ENCODE measurements around the gene NCK2. TPM values are rescaled to one million over a fixed set of nuclear protein-coding genes. Genes with fewer than 3 reads are reported as not detected.

Gene NCK2
- total and polyA plus RNA-seq, 2 of the 13 experiments (the other 11 are each of a cell fraction or from before 2014, with no cell fraction given): 14.8 to 23.5 TPM

GRCh38 chr2:105910497-105911238 is 166.0 kb downstream of the NCK2 start (continued):
- TF ChIP-seq ARID5B (CRISPR knock-in tag; IDR thresholded peaks at IDR 0.05): peak; percentile 96
- no peak for TF ChIP-seq KDM5B (CRISPR knock-in tag; IDR thresholded peaks at IDR 0.05; ENCODE audit: borderline replicate concordance)
- TF ChIP-seq ARHGAP35 (CRISPR knock-in tag; IDR thresholded peaks at IDR 0.05; ENCODE audit: borderline replicate concordance): no peak
- no peak for TF ChIP-seq SIN3A (IDR thresholded peaks at IDR 0.05; ENCODE audit: borderline replicate concordance, low read depth, low read length)
- 0 out of 2 replicates have a peak, but pooled peaks have one; percentile 19 for TF ChIP-seq YEATS4 (CRISPR knock-in tag; IDR thresholded peaks at IDR 0.05; ENCODE audit: borderline replicate concordance)
- TF ChIP-seq NCOA5 (CRISPR knock-in tag; IDR thresholded peaks at IDR 0.05): no peak
- TF ChIP-seq FOXK1 (CRISPR knock-in tag; IDR thresholded peaks at IDR 0.05; ENCODE audit: borderline replicate concordance, low read depth): 0 out of 2 replicates have a peak, but pooled peaks have one; percentile 33
- peak; percentile 33; the same call in 1 of the 2 replicates for TF ChIP-seq CCDC6 (CRISPR knock-in tag; IDR thresholded peaks at IDR 0.05)
- TF ChIP-seq SNAPC4 (CRISPR knock-in tag; IDR thresholded peaks at IDR 0.05): no peak
- no peak for TF ChIP-seq SCMH1 (CRISPR knock-in tag; IDR thresholded peaks at IDR 0.05; ENCODE audit: borderline replicate concordance)
- no peak for TF ChIP-seq PCBP1 (IDR thresholded peaks at IDR 0.05; ENCODE audit: borderline replicate concordance, low read depth, low read length)
- peak; percentile 96 for TF ChIP-seq ZNF644 (CRISPR knock-in tag; IDR thresholded peaks at IDR 0.05; ENCODE audit: low read depth)
- TF ChIP-seq ZNF577 (CRISPR knock-in tag; IDR thresholded peaks at IDR 0.05; ENCODE audit: borderline replicate concordance, low read depth): no peak
- no peak for TF ChIP-seq TBP (CRISPR knock-in tag; IDR thresholded peaks at IDR 0.05)
- no peak for TF ChIP-seq ARID3A (IDR thresholded peaks at IDR 0.05; ENCODE audit: low read depth, low read length)
- TF ChIP-seq SNAI1 (CRISPR knock-in tag; IDR thresholded peaks at IDR 0.05; ENCODE audit: borderline replicate concordance): no peak
- TF ChIP-seq CHD2 (IDR thresholded peaks at IDR 0.05; ENCODE audit: low read depth, low read length): no peak
- TF ChIP-seq ZSCAN29 (CRISPR knock-in tag; conservative IDR thresholded peaks at IDR 0.05): 0 out of 2 replicates have a peak, but pooled peaks have one; percentile 44
- TF ChIP-seq ZNF354B (CRISPR knock-in tag; IDR thresholded peaks at IDR 0.05): no peak

Measured in HepG2 (cell line).